ENCODE data around the gene PLD6. TPM values are rescaled to one million over a fixed set of nuclear protein-coding genes. Genes with fewer than 3 reads are reported as not detected.

PLD6 gene
- total RNA-seq, 4 donors from 2014 or later: 1.9 to 5.1 (median 2.7) TPM

DNA sequence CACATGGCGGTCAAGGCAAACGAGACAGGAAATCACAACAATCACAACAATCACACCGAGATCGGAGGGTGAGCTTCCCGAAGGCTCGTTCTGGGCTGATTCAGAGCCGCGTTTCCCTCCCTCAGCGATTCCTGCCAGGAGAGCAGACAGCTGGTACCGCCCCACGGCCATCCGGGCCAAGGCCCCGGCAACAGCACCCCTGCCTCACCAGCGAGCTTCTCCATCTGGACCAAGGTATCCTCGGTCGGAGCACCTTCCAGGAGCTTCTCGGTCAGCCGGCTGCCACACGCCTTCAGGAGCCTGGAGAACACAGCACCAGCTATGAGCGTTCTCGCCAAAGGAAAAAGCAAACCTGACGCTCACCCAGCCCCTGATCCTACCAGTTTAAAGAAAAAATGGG is 15.2 kb upstream of the PLD6 start:
- no peaks in the 10 kb centered on the region for H3K9me3 ChIP-seq
- H3K27ac ChIP-seq: no peak overlapping the region
- intact Hi-C loops (cut with DNase I; ENCODE audit: low total_unique reads) (no loop called here), in situ Hi-C loops (cut with MboI; ENCODE audit: low sequenced_read_pairs in 4 of 4) (no loop called here)
- H3K36me3 ChIP-seq: peaks cover 0 to 98% of the 10 kb centered on the region in 2 donors
- no peak overlapping the region for H3K4me3 ChIP-seq
- no peak for ATAC-seq
- no peaks in the 10 kb centered on the region for H3K4me1 ChIP-seq
- no peaks in the 10 kb centered on the region for H3K27me3 ChIP-seq
- DNase-seq: no peak
- TF ChIP-seq, protein P1, sequence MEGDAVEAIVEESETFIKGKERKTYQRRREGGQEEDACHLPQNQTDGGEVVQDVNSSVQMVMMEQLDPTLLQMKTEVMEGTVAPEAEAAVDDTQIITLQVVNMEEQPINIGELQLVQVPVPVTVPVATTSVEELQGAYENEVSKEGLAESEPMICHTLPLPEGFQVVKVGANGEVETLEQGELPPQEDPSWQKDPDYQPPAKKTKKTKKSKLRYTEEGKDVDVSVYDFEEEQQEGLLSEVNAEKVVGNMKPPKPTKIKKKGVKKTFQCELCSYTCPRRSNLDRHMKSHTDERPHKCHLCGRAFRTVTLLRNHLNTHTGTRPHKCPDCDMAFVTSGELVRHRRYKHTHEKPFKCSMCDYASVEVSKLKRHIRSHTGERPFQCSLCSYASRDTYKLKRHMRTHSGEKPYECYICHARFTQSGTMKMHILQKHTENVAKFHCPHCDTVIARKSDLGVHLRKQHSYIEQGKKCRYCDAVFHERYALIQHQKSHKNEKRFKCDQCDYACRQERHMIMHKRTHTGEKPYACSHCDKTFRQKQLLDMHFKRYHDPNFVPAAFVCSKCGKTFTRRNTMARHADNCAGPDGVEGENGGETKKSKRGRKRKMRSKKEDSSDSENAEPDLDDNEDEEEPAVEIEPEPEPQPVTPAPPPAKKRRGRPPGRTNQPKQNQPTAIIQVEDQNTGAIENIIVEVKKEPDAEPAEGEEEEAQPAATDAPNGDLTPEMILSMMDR (IDR thresholded peaks at IDR 0.05 in 4 of 5, conservative IDR thresholded peaks at IDR 0.05 in 1 of 5): no peak
- TF ChIP-seq POLR2A (IDR thresholded peaks at IDR 0.05): no peak

DNA sequence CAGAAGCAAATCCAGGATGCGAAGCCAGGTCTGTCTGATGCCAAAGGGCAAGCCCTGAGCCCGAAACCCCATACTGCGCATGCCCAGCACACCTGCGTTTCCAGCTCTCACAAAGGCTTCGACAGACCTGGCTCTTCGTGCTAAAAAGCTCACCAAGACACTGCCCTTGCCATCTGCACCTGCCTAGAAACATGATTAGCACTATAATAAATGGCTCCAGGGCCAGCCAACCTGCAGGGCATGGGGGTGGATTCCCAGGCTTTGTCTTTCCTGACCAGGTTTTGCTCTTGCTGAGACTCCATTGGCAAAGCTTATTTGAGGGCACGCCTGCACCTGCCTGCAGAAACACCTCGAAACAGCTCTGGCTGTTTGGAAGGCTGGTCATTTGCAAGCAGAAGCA is 14.4 kb upstream of the PLD6 start:
- ATAC-seq (no peak), DNase-seq (no peak)
- Histone ChIP-seq H3K9me3 (no peaks in the 10 kb centered on the region), H3K4me1 (no peaks in the 10 kb centered on the region), H3K36me3 (peaks cover 0 to 98% of the 10 kb centered on the region in 2 donors), H3K27me3 (no peaks in the 10 kb centered on the region), H3K4me3 (no peak overlapping the region), H3K27ac (no peak overlapping the region)
- TF ChIP-seq POLR2A (IDR thresholded peaks at IDR 0.05): no peak
- TF ChIP-seq, protein P1 (IDR thresholded peaks at IDR 0.05 in 4 of 5, conservative IDR thresholded peaks at IDR 0.05 in 1 of 5): no peak
- intact Hi-C loops (cut with DNase I; ENCODE audit: low total_unique reads): no loop called here
- in situ Hi-C loops (cut with MboI; ENCODE audit: low sequenced_read_pairs in 4 of 4): no loop called here

DNA sequence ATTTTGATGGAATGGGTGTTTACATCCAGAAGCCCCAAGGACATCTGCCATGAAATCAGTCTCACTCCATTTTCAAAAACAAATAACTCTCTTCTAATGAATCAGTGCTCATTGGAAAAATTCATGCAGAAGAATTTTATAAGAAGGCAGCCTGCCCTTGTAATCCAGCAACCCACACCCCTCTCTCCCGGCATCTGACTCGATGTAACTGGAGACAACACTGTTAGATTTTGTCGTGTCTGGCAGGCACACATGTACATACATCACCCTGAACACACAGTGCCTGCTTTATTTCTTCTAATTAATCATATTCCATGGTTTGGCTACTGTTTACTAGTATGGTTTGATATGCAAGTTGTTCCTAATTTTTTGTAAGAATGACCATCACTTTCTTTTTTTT is 11.9 kb upstream of the PLD6 start:
- peaks cover 0 to 98% of the 10 kb centered on the region in 2 donors for H3K36me3 ChIP-seq
- no peaks in the 10 kb centered on the region for H3K9me3 ChIP-seq
- H3K27ac ChIP-seq: no peak overlapping the region
- TF ChIP-seq, protein P1 (IDR thresholded peaks at IDR 0.05 in 4 of 5, conservative IDR thresholded peaks at IDR 0.05 in 1 of 5): no peak
- TF ChIP-seq POLR2A (IDR thresholded peaks at IDR 0.05): no peak
- no peaks in the 10 kb centered on the region for H3K27me3 ChIP-seq
- DNase-seq: no peak
- H3K4me3 ChIP-seq: no peak overlapping the region
- no peaks in the 10 kb centered on the region for H3K4me1 ChIP-seq
- intact Hi-C loops (cut with DNase I; ENCODE audit: low total_unique reads) (no loop called here), in situ Hi-C loops (cut with MboI; ENCODE audit: low sequenced_read_pairs in 4 of 4) (no loop called here)
- ATAC-seq: no peak

DNA sequence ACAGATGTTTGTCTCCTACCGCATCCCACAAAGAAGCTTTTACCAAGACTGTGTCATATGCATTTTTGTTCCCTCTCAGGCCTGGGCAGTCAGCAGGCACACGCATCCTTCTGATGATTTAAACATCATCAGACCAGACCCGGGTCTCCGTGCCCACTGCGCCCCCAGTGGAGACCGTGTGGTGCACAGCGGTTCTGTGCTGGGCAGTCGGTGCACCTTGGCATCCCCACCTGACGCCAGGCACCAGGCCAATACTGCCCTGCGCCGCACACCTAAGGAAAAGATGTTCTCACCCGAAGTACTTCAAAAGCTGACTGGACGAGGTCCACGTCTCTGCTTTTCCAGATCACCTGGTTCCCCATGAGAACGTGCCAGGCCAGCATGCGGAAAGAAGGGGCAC is 10.6 kb upstream of the PLD6 start:
- no peak for DNase-seq
- no peak overlapping the region for H3K27ac ChIP-seq
- TF ChIP-seq POLR2A (IDR thresholded peaks at IDR 0.05): no peak
- TF ChIP-seq, protein P1 (IDR thresholded peaks at IDR 0.05 in 4 of 5, conservative IDR thresholded peaks at IDR 0.05 in 1 of 5): no peak
- no peak overlapping the region for H3K4me3 ChIP-seq
- intact Hi-C loops (cut with DNase I; ENCODE audit: low total_unique reads): no loop called here
- H3K27me3 ChIP-seq: no peaks in the 10 kb centered on the region
- H3K9me3 ChIP-seq: no peaks in the 10 kb centered on the region
- no peaks in the 10 kb centered on the region for H3K4me1 ChIP-seq
- in situ Hi-C loops (cut with MboI; ENCODE audit: low sequenced_read_pairs in 4 of 4): no loop called here
- peaks cover 0 to 92% of the 10 kb centered on the region in 2 donors for H3K36me3 ChIP-seq
- ATAC-seq: no peak

DNA sequence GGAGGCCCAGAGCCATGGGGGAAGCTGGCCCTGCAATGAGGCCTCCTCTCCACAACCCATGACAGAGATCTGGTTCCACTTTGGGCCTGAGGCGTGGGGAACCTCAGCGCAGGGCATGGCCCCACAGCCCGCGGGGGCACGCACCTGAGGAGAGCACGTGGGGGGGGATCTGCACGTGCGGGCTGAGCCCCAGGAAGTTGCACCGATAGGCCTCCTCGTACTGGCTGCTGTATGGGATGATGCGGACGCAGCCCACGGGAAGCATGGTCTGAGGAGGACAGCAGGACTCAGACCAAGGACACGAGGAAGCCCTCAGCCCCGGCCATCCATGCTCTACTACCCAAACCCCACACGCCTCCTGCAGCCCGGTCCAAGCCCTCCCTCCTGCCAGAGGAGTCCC is 10.1 kb upstream of the PLD6 start:
- no peak for ATAC-seq
- no peak for DNase-seq
- H3K27me3 ChIP-seq: no peaks in the 10 kb centered on the region
- H3K4me1 ChIP-seq: no peaks in the 10 kb centered on the region
- in situ Hi-C loops (cut with MboI; ENCODE audit: low sequenced_read_pairs in 4 of 4) (no loop called here), intact Hi-C loops (cut with DNase I; ENCODE audit: low total_unique reads) (no loop called here)
- peaks cover 0 to 86% of the 10 kb centered on the region in 2 donors for H3K36me3 ChIP-seq
- no peak for TF ChIP-seq POLR2A (IDR thresholded peaks at IDR 0.05)
- TF ChIP-seq, protein P1 (IDR thresholded peaks at IDR 0.05 in 4 of 5, conservative IDR thresholded peaks at IDR 0.05 in 1 of 5): no peak
- no peaks in the 10 kb centered on the region for H3K9me3 ChIP-seq
- H3K27ac ChIP-seq: no peak overlapping the region
- H3K4me3 ChIP-seq: no peak overlapping the region
